Measurements from ENCODE around the gene CPSF7.
A peak's percentile ranks its signal among the peaks of the same experiment; 100 is the strongest.

CPSF7 gene

GRCh38 chr11:61460986-61461385 is 31.2 kb upstream of the CPSF7 start:
- H3K27ac Mint-ChIP-seq = peak overlapping the region in 2 of 3 experiments; percentile 33 to 46
- H3K27me3 Mint-ChIP-seq (ENCODE audit: low read depth) = no peaks in the 10 kb centered on the region

GRCh38 chr11:61460474-61460881 is 30.7 kb upstream of the CPSF7 start:
- H3K36me3 Mint-ChIP-seq (ENCODE audit: low read depth) = peaks cover 17% of the 10 kb centered on the region
- H3K9me3 Mint-ChIP-seq = no peaks in the 10 kb centered on the region
- no peak overlapping the region for H3K4me3 Mint-ChIP-seq
- H3K27ac Mint-ChIP-seq = peak overlapping the region in 1 of 3 experiments; percentile 46
- no peaks in the 10 kb centered on the region for H3K27me3 Mint-ChIP-seq (ENCODE audit: low read depth)
- H3K4me1 Mint-ChIP-seq = peaks cover 9% of the 10 kb centered on the region
- TF ChIP-seq CTCF (IDR thresholded peaks at IDR 0.05; ENCODE audit: unreplicated experiment in 3 of 3) = no peak

More at GRCh38 chr11:61460986-61461385, 31.2 kb upstream of the CPSF7 start:
- Mint-ChIP-seq H3K9me3 (no peaks in the 10 kb centered on the region), H3K4me1 (peaks cover 9% of the 10 kb centered on the region), H3K4me3 (no peak overlapping the region), H3K36me3 (ENCODE audit: low read depth) (peaks cover 13% of the 10 kb centered on the region)
- peak in 1 of 3 experiments; percentile 10 for TF ChIP-seq CTCF (IDR thresholded peaks at IDR 0.05; ENCODE audit: unreplicated experiment in 3 of 3)

GRCh38 chr11:61454520-61454919 is 24.7 kb upstream of the CPSF7 start:
- Mint-ChIP-seq H3K4me3 (no peak overlapping the region), H3K4me1 (peaks cover 6% of the 10 kb centered on the region), H3K36me3 (ENCODE audit: low read depth) (peaks cover 39% of the 10 kb centered on the region), H3K27ac (no peak overlapping the region), H3K27me3 (ENCODE audit: low read depth) (no peaks in the 10 kb centered on the region), H3K9me3 (no peaks in the 10 kb centered on the region)
- TF ChIP-seq CTCF (IDR thresholded peaks at IDR 0.05; ENCODE audit: unreplicated experiment in 3 of 3) = no peak

GRCh38 chr11:61453695-61454094 is 23.9 kb upstream of the CPSF7 start:
- Mint-ChIP-seq H3K36me3 (ENCODE audit: low read depth) (peaks cover 43% of the 10 kb centered on the region), H3K4me1 (peaks cover 6% of the 10 kb centered on the region), H3K27me3 (ENCODE audit: low read depth) (no peaks in the 10 kb centered on the region), H3K4me3 (no peak overlapping the region), H3K27ac (no peak overlapping the region), H3K9me3 (no peaks in the 10 kb centered on the region)
- TF ChIP-seq CTCF (IDR thresholded peaks at IDR 0.05; ENCODE audit: unreplicated experiment in 3 of 3) = no peak

- TF ChIP-seq CTCF (IDR thresholded peaks at IDR 0.05; ENCODE audit: unreplicated experiment in 3 of 3) = no peak
- H3K27me3 Mint-ChIP-seq (ENCODE audit: low read depth) = no peaks in the 10 kb centered on the region
- H3K27ac Mint-ChIP-seq = no peak overlapping the region
- no peaks in the 10 kb centered on the region for H3K9me3 Mint-ChIP-seq
- peaks cover 6% of the 10 kb centered on the region for H3K4me1 Mint-ChIP-seq
- H3K4me3 Mint-ChIP-seq = no peak overlapping the region
- H3K36me3 Mint-ChIP-seq (ENCODE audit: low read depth) = peaks cover 49% of the 10 kb centered on the region
Measured at GRCh38 chr11:61452825-61453224, 23.1 kb upstream of the CPSF7 start.

- H3K36me3 Mint-ChIP-seq (ENCODE audit: low read depth) = peaks cover 50% of the 10 kb centered on the region
- H3K27me3 Mint-ChIP-seq (ENCODE audit: low read depth) = no peaks in the 10 kb centered on the region
- peaks cover 24% of the 10 kb centered on the region for H3K4me1 Mint-ChIP-seq
- TF ChIP-seq CTCF (IDR thresholded peaks at IDR 0.05; ENCODE audit: unreplicated experiment in 3 of 3) = no peak
- no peak overlapping the region for H3K27ac Mint-ChIP-seq
- H3K9me3 Mint-ChIP-seq = no peaks in the 10 kb centered on the region
- no peak overlapping the region for H3K4me3 Mint-ChIP-seq
Measured at GRCh38 chr11:61448552-61448927, 18.8 kb upstream of the CPSF7 start.
